Stimulated activated CD4-positive, alpha-beta T cell treated with anti-CD3 and anti-CD28 coated beads, Interleukin-2, amount 100 ng/mL, for 24 hours (primary cell): ENCODE measurements around the gene SNAPC2.

Experiments
- DNase-seq, 2 donors: peaks; one replicate each; pipeline ENCODE4 v3.0.0-alpha.2; 2020

The SNAPC2 gene

GRCh38 chr19:7971553-7972520, 51.7 kb downstream of the SNAPC2 start:
- DNase-seq, result no peak
